ENCODE data around the gene ZNF831.

Gene ZNF831

GRCh38 chr20:59163631-59164530, at the start of gene ZNF831:
Gene ZNF831 (plus strand): TSS chr20:59163821. CDS start chr20:59191020, 27,199 bp downstream.
- no peak for DNase-seq (ENCODE audit: low spot score)

GRCh38 chr20:59117526-59117925, 46.1 kb upstream of the ZNF831 start:
- DNase-seq (ENCODE audit: low spot score): no peak

- no peak for DNase-seq (ENCODE audit: low spot score)
These were observed 44.8 kb upstream of the ZNF831 start for GRCh38 chr20:59118855-59119254.

- no peak for DNase-seq (ENCODE audit: low spot score)
These were observed 43.1 kb upstream of the ZNF831 start for GRCh38 chr20:59120491-59120890.

GRCh38 chr20:59120919-59121318, 42.7 kb upstream of the ZNF831 start:
- DNase-seq (ENCODE audit: low spot score): no peak

GRCh38 chr20:59121714-59122565, 41.7 kb upstream of the ZNF831 start:
- DNase-seq (ENCODE audit: low spot score): no peak

GRCh38 chr20:59122566-59122919, 41.1 kb upstream of the ZNF831 start:
- no peak for DNase-seq (ENCODE audit: low spot score)

GRCh38 chr20:59123011-59123677, 40.5 kb upstream of the ZNF831 start:
- no peak for DNase-seq (ENCODE audit: low spot score)

GRCh38 chr20:59123678-59124255, 39.9 kb upstream of the ZNF831 start:
- DNase-seq (ENCODE audit: low spot score): no peak

- DNase-seq (ENCODE audit: low spot score): no peak
These were observed 39.2 kb upstream of the ZNF831 start for GRCh38 chr20:59124296-59125029.

GRCh38 chr20:59125332-59125731, 38.3 kb upstream of the ZNF831 start:
- no peak for DNase-seq (ENCODE audit: low spot score)

- no peak for DNase-seq (ENCODE audit: low spot score)
These were observed 37.8 kb upstream of the ZNF831 start for GRCh38 chr20:59125836-59126235.

GRCh38 chr20:59127839-59128238, 35.8 kb upstream of the ZNF831 start:
- DNase-seq (ENCODE audit: low spot score): no peak

GRCh38 chr20:59131551-59132285, 31.9 kb upstream of the ZNF831 start:
- no peak for DNase-seq (ENCODE audit: low spot score)

GRCh38 chr20:59134182-59134581, 29.4 kb upstream of the ZNF831 start:
- DNase-seq (ENCODE audit: low spot score): no peak

- no peak for DNase-seq (ENCODE audit: low spot score)
These were observed 28.5 kb upstream of the ZNF831 start for GRCh38 chr20:59135093-59135492.

GRCh38 chr20:59136027-59136426, 27.6 kb upstream of the ZNF831 start:
- DNase-seq (ENCODE audit: low spot score): no peak

GRCh38 chr20:59137532-59137931, 26.1 kb upstream of the ZNF831 start:
- DNase-seq (ENCODE audit: low spot score): no peak

- DNase-seq (ENCODE audit: low spot score): no peak
These were observed 25.4 kb upstream of the ZNF831 start for GRCh38 chr20:59138114-59138748.

- no peak for DNase-seq (ENCODE audit: low spot score)
These were observed 23.6 kb upstream of the ZNF831 start for GRCh38 chr20:59139998-59140397.

All from AG08396 (cell line).